HG03571 (cell line): ENCODE measurements around the gene SLC27A2.

ENCODE experiments used
- ATAC-seq: cut with Tn5 transposase; IDR thresholded peaks from one replicate; pipeline ENCODE4 v1.9.1; 2021; ENCODE audit not compliant: unreplicated experiment

SLC27A2 gene

DNA sequence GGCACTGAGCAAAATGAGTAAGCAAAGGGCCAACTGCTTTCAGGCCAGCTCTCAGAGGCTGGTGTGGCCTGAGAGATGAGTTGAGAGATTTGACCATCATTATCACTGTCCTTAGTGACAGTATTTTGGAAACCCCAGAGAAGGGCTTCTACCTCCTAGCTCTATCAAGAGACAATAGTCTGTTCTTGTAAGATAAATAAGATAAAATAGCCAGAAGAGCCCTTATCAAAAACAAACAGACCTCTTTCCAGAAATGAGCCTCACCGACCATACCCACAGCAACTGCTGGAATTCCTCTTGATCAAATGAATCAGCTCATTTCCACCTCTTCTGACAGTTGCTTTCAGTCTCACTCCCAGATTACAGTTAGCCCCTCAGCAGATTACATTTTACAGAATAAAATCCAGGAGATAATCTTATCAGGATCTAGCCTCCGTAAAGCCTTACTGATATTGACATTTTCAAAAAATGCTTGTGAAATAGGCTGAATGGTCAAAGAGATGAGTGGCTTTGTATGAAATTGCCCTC, 79.0 kb downstream of the SLC27A2 start:
- ATAC-seq, result no peak

DNA sequence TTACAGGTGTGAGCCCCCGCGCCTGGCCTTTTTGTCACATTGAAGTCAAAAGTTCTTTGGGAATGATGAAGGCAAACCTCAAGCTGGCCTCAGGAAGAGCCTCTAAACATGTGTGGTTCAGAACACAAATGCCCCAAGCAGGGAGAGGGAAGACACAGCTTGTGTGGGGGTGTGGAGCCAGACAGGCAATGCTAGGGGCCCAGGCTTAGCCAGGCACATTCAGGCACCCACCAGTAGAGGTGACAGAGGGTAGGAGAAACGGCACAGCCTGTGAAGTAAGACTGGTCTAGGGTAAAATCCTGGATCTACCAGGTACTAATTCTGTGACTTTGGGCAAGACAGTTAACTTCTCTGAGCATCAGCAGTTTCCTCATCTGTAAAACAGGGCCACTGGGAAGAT, 80.0 kb downstream of the SLC27A2 start:
- ATAC-seq, result no peak

DNA sequence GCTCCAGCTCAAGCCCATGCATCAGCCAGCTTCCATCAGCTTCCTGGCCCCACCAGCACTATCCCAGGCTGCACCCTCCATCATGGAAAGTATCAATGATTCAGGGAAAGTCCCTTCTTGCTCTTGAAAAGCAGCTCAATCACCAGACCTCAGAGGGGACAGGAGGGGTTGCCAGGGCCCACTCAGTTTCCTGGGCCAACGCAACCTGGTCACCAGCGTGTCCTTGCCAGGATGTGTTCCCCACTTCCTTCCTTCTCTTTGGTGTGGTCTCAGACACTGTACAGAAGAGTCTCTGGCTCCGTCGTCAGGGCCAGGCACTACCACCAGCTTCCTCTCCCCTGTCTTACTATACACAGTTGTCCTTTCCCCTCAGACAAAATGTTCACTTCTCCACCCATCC, 80.5 kb downstream of the SLC27A2 start:
- ATAC-seq, result no peak

DNA sequence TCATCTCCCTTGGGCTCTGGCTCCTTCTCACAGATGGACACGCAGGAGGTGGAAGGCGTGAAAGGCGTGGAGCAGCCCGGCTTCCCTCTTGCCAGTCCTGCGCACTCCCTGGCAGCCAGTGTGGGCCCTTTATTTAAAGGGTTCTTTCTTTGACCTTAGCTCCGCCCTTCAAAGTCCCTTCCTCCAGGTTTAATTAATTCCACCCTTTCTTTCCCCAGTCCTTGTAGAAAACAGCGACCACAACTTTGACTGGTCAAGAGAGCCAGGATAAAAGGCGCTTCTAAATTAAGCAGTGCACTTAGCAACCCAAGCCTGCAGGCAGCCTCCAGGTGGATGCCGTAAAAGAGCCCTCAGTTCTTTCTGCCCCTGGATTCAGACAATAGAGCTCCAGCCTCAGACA, 83.6 kb downstream of the SLC27A2 start, which contains the start of gene HDC:
HDC (minus strand) TSS at position 107 of the 400 bp plus-strand sequence; CDS start at position 4, 103 bp downstream.
- ATAC-seq, result no peak

DNA sequence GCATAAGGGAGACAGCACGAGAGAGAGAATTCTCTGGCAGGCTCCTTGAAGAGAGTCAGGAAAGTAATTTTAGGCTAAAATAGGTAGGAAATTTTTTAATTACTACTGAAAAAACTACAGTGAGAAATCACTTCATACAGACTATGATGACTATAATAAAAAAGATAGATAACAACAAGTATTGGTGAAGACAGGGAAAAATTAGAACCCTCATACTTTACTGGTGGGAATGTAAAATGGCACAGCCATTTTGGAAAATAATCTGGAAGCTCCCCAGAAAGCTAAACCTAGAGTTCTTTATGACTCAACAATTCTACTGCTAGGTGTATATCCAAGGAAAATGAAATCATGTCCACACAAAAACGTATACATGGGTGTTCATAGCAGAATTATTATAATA, 85.6 kb downstream of the SLC27A2 start:
- ATAC-seq, result no peak

DNA sequence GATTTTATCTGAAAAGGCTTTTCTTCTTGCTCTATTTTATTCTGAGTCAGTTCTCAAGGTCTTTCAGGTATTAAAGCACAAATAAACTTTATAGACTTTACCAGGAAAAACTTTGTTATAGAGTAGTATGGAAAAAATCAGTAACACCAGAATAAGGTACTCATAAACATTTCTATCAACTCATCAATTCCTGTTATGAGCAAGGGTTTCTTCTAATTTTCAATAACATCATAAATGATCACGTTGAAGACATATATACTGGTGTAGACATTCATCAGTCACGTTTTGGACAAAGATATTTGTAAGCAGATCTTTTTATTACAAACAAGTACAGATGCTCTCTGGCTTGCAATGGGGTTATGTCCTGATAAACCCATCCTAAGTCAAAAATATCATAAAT, 93.1 kb downstream of the SLC27A2 start:
- no peak for ATAC-seq

DNA sequence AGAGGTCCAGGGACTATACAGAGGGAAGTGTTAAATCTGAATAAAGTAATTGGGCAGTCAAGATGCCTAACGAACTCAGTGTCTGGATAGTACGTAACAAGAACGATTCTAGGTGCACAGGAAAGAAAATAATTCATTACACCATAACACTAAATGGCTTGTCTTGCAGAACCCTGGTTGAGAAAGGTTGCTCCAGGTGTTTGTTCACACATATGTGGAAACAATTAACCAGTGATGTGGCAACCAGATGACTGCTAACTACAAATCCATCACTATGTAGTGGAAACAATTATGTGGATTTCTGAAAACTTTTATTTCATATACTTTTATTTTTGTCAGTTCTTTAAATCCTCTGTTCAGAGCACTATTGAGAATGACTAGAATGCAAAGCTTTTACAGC, 93.9 kb downstream of the SLC27A2 start:
- ATAC-seq, result no peak

DNA sequence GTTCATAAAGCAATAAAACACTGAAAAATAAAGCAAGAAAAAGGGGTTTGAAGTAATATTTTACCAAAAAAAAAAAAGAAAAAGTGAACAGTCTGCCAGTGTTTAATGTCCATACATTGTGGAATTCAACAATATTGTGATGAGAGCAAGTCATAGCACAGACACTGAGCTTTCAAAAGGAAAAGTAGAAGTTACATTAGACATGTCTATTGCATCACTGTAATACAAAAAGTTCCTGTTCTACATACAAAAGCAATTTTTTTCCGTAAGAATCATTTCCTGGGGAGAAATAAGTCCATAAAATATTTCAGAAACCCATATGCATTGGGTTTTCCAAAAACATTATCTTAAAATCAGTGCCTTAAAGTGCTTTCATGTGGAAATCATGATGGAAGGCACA, 95.4 kb downstream of the SLC27A2 start:
- ATAC-seq, result no peak

DNA sequence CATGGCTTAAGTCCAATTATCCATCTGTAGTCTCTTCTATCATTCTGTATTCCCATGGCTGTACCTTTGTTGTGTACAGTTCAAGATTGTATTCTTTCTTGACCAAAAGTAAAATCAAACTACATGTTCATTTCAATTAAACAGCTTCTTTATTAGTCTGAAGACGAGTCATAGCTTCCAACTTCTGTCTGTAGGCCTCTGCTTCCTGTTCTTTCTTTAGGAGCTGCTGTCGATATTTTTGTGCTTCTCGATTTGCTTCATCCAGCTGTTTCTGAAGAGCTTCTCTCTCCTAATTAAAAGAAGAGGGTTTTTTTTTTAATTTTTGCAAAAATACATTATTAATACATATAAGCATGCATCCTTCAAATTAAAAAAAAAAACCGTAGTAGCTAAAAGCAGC, 96.5 kb downstream of the SLC27A2 start:
- ATAC-seq, result no peak

DNA sequence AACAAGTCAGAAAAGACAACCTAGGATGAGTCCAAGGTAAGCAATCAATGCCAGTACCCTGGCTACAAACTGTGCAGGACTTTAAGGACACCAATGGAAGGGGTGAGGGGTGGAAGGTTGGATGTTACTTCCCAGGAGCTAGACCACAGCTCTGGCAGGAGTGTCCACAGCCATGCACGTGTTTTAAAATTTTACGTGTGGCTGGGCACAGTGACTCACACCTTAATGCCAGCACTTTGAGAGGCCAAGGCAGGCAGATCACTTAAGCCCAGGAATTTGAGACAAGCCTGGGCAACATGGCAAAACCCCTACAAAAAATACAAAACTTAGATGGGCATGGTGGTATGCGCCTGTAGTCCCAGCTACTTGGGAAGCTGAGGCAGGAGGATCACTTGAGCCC, 98.3 kb downstream of the SLC27A2 start:
- ATAC-seq, result no peak

DNA sequence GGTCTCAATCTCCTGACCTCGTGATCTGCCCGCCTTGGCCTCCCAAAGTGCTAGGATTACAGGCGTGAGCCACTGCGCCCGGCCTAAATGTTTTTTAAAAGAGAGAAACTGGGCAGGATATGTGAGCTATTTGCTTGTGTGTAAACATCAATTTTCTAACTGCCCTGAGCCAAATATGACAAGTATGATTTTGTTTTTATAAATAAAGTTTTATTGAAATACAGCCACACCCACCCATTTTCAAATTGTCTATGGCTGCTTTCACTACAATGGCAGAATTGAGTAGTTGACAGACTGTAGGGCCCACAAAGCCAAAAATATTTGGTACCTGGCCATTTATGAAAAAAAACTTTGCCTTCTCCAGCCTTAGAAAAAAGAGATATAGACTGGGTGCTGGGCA, 99.4 kb downstream of the SLC27A2 start:
- no peak for ATAC-seq
